22Rv1 (cell line): ENCODE data around the gene UXT.

ENCODE experiments used
- CTCF ChIP-seq: fragments of 450-650 bp; IDR thresholded peaks from 2 replicates; pipeline ENCODE4 v1.5.1; 2017; ENCODE audit warnings: mild to moderate bottlenecking
- ZFX ChIP-seq: fragments of 450-650 bp; IDR thresholded peaks from 2 replicates; pipeline ENCODE4 v1.6.1; 2017; ENCODE audit warnings: antibody characterized with exemption, borderline replicate concordance

GRCh38 chrX:47611926-47612325 is 47.1 kb downstream of the UXT start:
- TF ChIP-seq CTCF (no peak), ZFX (no peak)
